Keratinocyte (primary cell): Measurements from ENCODE around the gene MAP3K20. TPM values are rescaled to one million over a fixed set of nuclear protein-coding genes. Genes with fewer than 3 reads are reported as not detected.

Experiments used
- DNase-seq: peaks from one replicate; pipeline ENCODE4 v3.0.0-alpha.2; 2011; ENCODE audit warnings: low read depth, missing footprints, low spot score
- FAIRE-seq: peaks from 2 replicates; lab custom pipeline; 2011; peaks lifted over from hg19 to GRCh38; lab: Jason Lieb, UNC
- H2AFZ ChIP-seq: 2 replicates; pipeline ENCODE4 v1.6.0; 2012; ENCODE audit warnings: low read length, control low read depth, inconsistent platforms; ENCODE audit not compliant: control insufficient read depth
- H3K27ac ChIP-seq: 2 replicates; pipeline ENCODE4 v1.5.1; 2011; ENCODE audit warnings: low read length; ENCODE audit not compliant: control insufficient read depth, insufficient read depth
- H3K27me3 ChIP-seq: 3 replicates; pipeline ENCODE4 v1.6.0; 2011; ENCODE audit warnings: low read length; ENCODE audit not compliant: control insufficient read depth, insufficient read depth; ENCODE audit errors: extremely low read depth
- H3K36me3 ChIP-seq, 2 experiments: 2 replicates in 1 of 2; 3 replicates in 1 of 2; pipeline ENCODE4 v1.5.1; 2011; ENCODE audit warnings: low read length in 2 of 2, mild to moderate bottlenecking in 1 of 2; ENCODE audit not compliant: control insufficient read depth in 2 of 2, insufficient read depth in 2 of 2; ENCODE audit errors: extremely low read depth in 1 of 2
- H3K4me1 ChIP-seq: 3 replicates; pipeline ENCODE4 v1.5.1; 2011; ENCODE audit warnings: low read length; ENCODE audit not compliant: control insufficient read depth, insufficient read depth; ENCODE audit errors: extremely low read depth
- H3K4me2 ChIP-seq: 3 replicates; pipeline ENCODE4 v1.6.0; 2011; ENCODE audit warnings: low read depth, low read length; ENCODE audit not compliant: control insufficient read depth, insufficient read depth; ENCODE audit errors: extremely low read depth
- H3K4me3 ChIP-seq, 3 experiments: fragments of 200-600 bp in 1 of 3; sonication (generic) in 1 of 3; 2 replicates in 2 of 3; 3 replicates in 1 of 3; pipeline ENCODE4 v1.5.1; 2011 to 2016; ENCODE audit warnings: low read length in 3 of 3, mild to moderate bottlenecking in 3 of 3, control low read depth in 2 of 3, inconsistent platforms in 1 of 3, low read depth in 1 of 3, mixed read lengths in 1 of 3, mixed run types in 1 of 3, moderate library complexity in 1 of 3; ENCODE audit not compliant: control insufficient read depth in 2 of 3, insufficient read depth in 2 of 3; ENCODE audit errors: extremely low read depth in 1 of 3
- H3K79me2 ChIP-seq: 2 replicates; pipeline ENCODE4 v1.6.0; 2012; ENCODE audit warnings: low read length; ENCODE audit not compliant: control insufficient read depth, insufficient read depth
- H3K9ac ChIP-seq: 3 replicates; pipeline ENCODE4 v1.6.0; 2011; ENCODE audit warnings: low read length; ENCODE audit not compliant: control insufficient read depth, insufficient read depth; ENCODE audit errors: extremely low read depth
- H3K9me1 ChIP-seq: 3 replicates; pipeline ENCODE4 v1.6.0; 2011; ENCODE audit warnings: low read length; ENCODE audit not compliant: control insufficient read depth, insufficient read depth; ENCODE audit errors: extremely low read depth
- H3K9me3 ChIP-seq: 2 replicates; pipeline ENCODE4 v1.5.1; 2012; ENCODE audit warnings: low read depth, low read length; ENCODE audit not compliant: control insufficient read depth
- H4K20me1 ChIP-seq: 3 replicates; pipeline ENCODE4 v1.6.0; 2011; ENCODE audit warnings: low read length; ENCODE audit not compliant: control insufficient read depth, insufficient read depth; ENCODE audit errors: extremely low read depth
- EZH2 ChIP-seq: IDR thresholded peaks from one replicate; pipeline ENCODE4 v1.6.1; 2012; ENCODE audit warnings: inconsistent platforms, mild to moderate bottlenecking, low read length, moderate library complexity
- dilution Hi-C: fragments of 300-500 bp; cut with MboI; formaldehyde crosslinking; loops from one replicate; pipeline ENCODE4 v1.7.0; 2020; ENCODE audit warnings: low sequenced_read_pairs; ENCODE audit not compliant: extremely low pct_ligation_motif_present
- polyA plus RNA-seq, 5 experiments: library from polyadenylated mRNA; depleted of rRNA in 3 of 5; stranded (reverse) in 3 of 5; stranded (forward) in 1 of 5; unstranded in 1 of 5; fragments of >200 nt; gene quantifications; 1 replicate in 1 of 5; 2 replicates in 3 of 5; 3 replicates in 1 of 5; pipeline versions ENCODE4 v1.2.1 to v1.2.3, GENCODE V29; 2011 to 2012; ENCODE audit warnings: missing spikeins in 2 of 5, low read depth in 1 of 5, low replicate concordance in 1 of 5
- TF ChIP-seq, protein P1 (sequence below), 3 experiments: IDR thresholded peaks in 1 of 3; conservative IDR thresholded peaks in 1 of 3; optimal IDR thresholded peaks in 1 of 3; 2 replicates in 2 of 3; 3 replicates in 1 of 3; pipeline versions ENCODE3 to v1.5.1; 2011; ENCODE audit warnings: low read length in 3 of 3, mild to moderate bottlenecking in 3 of 3, moderate library complexity in 2 of 3, control low read depth in 1 of 3, inconsistent platforms in 1 of 3; ENCODE audit not compliant: insufficient read depth in 2 of 3; ENCODE audit errors: extremely low read depth in 1 of 3

MAP3K20 gene
- polyA plus RNA-seq, 1 donor (not counting 4 experiments of a cell fraction or from before 2014, with no cell fraction given), result 31.7 TPM

DNA sequence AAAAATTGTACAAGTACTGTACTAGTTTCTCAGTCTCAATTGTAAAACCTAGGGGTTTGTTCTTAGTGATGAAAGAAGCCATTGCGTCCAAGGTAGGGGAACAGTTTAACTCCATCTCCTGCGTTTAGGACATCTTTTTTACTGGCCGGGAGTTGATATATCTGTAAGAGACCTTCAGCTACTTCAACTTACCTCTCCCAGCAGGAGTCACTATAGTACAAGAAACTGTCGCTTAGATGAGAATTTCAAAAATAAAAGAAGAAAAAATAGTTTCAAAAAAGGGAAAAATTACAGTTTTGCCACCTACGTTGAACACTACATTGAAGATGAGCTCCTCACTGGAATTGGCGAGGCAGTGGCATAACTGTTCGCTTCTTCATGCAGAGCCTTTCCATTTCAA is 122.7 kb downstream of the MAP3K20 start:
- no peak overlapping the region for H3K4me2 ChIP-seq
- H3K79me2 ChIP-seq, result no peaks in the 10 kb centered on the region
- H3K9me1 ChIP-seq, result no peaks in the 10 kb centered on the region
- H3K36me3 ChIP-seq, result peaks cover 1 to 7% of the 10 kb centered on the region in 2 experiments
- DNase-seq, result no peak
- no peak overlapping the region for H3K9ac ChIP-seq
- H3K4me3 ChIP-seq, result no peak overlapping the region
- TF ChIP-seq, protein P1, sequence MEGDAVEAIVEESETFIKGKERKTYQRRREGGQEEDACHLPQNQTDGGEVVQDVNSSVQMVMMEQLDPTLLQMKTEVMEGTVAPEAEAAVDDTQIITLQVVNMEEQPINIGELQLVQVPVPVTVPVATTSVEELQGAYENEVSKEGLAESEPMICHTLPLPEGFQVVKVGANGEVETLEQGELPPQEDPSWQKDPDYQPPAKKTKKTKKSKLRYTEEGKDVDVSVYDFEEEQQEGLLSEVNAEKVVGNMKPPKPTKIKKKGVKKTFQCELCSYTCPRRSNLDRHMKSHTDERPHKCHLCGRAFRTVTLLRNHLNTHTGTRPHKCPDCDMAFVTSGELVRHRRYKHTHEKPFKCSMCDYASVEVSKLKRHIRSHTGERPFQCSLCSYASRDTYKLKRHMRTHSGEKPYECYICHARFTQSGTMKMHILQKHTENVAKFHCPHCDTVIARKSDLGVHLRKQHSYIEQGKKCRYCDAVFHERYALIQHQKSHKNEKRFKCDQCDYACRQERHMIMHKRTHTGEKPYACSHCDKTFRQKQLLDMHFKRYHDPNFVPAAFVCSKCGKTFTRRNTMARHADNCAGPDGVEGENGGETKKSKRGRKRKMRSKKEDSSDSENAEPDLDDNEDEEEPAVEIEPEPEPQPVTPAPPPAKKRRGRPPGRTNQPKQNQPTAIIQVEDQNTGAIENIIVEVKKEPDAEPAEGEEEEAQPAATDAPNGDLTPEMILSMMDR (optimal IDR thresholded peaks at IDR 0.05 in 1 of 3, IDR thresholded peaks at IDR 0.05 in 1 of 3, conservative IDR thresholded peaks at IDR 0.05 in 1 of 3; ENCODE audit: extremely low read depth in 1 of 3, insufficient read depth in 2 of 3, low read length in 3 of 3), result no peak
- no peak for TF ChIP-seq EZH2
- no peak overlapping the region for H2AFZ ChIP-seq
- no peaks in the 10 kb centered on the region for H3K27me3 ChIP-seq
- no peak for FAIRE-seq
- H3K9me3 ChIP-seq, result no peaks in the 10 kb centered on the region
- H3K4me1 ChIP-seq, result peaks cover 3% of the 10 kb centered on the region
- dilution Hi-C loops, result loop anchor here (25.0 kb wide), 1 partner anchor 161 kb away; no protein-coding TSS in a partner anchor
- no peak overlapping the region for H3K27ac ChIP-seq
- no peaks in the 10 kb centered on the region for H4K20me1 ChIP-seq

- no peak overlapping the region for H3K4me3 ChIP-seq
- no peaks in the 10 kb centered on the region for H3K27me3 ChIP-seq
- H3K9me1 ChIP-seq, result no peaks in the 10 kb centered on the region
- no peaks in the 10 kb centered on the region for H4K20me1 ChIP-seq
- H2AFZ ChIP-seq, result no peak overlapping the region
- H3K4me2 ChIP-seq, result no peak overlapping the region
- H3K9me3 ChIP-seq, result no peaks in the 10 kb centered on the region
- H3K9ac ChIP-seq, result no peak overlapping the region
- FAIRE-seq (no peak), DNase-seq (no peak)
- TF ChIP-seq EZH2, result no peak
- TF ChIP-seq, protein P1 (optimal IDR thresholded peaks at IDR 0.05 in 1 of 3, IDR thresholded peaks at IDR 0.05 in 1 of 3, conservative IDR thresholded peaks at IDR 0.05 in 1 of 3; ENCODE audit: extremely low read depth in 1 of 3, insufficient read depth in 2 of 3, low read length in 3 of 3), result no peak
- H3K27ac ChIP-seq, result no peak overlapping the region
- peaks cover 1 to 10% of the 10 kb centered on the region in 2 experiments for H3K36me3 ChIP-seq
- no peaks in the 10 kb centered on the region for H3K79me2 ChIP-seq
- dilution Hi-C loops, result loop anchor here (25.0 kb wide), 1 partner anchor 162 kb away; no protein-coding TSS in a partner anchor
- no peaks in the 10 kb centered on the region for H3K4me1 ChIP-seq
Observed at GRCh38 chr2:173199294-173199693, 123.6 kb downstream of the MAP3K20 start.
